CD8-positive, alpha-beta memory T cell (primary cell): ENCODE measurements around the gene MAD2L2. TPM values are rescaled to one million over a fixed set of nuclear protein-coding genes. Genes with fewer than 3 reads are reported as not detected.

Experiments
- CTCF ChIA-PET: fragments of 350-600 bp; sonication (Branson Sonifier 250); formaldehyde crosslinking; loops from one replicate; lab custom pipeline; 2021; ENCODE audit warnings: antibody characterized with exemption; lab: Charles Lee
- POLR2A ChIA-PET: fragments of 350-600 bp; sonication (Branson Sonifier 250); formaldehyde crosslinking; loops from one replicate; lab custom pipeline; 2021; ENCODE audit warnings: antibody characterized with exemption; lab: Charles Lee
- DNase-seq, 5 donors: peaks; one replicate each; pipeline versions ENCODE4 v3.0.0 to v3.0.0-alpha.2; 2020 to 2022; ENCODE audit warnings: mixed read lengths in 1 of 5
- H3K27ac ChIP-seq: one replicate; pipeline ENCODE4 v1.7.0; 2013; ENCODE audit warnings: low read depth, mild to moderate bottlenecking, low read length, moderate library complexity
- H3K27me3 ChIP-seq: 2 replicates; pipeline ENCODE4 v1.7.0; 2013; ENCODE audit warnings: low read length, mild to moderate bottlenecking; ENCODE audit not compliant: insufficient read depth, poor library complexity, severe bottlenecking
- H3K36me3 ChIP-seq: 2 replicates; pipeline ENCODE4 v1.7.0; 2013; ENCODE audit warnings: mild to moderate bottlenecking, low read length, moderate library complexity; ENCODE audit not compliant: insufficient read depth
- H3K4me1 ChIP-seq: 2 replicates; pipeline ENCODE4 v1.7.0; 2013; ENCODE audit warnings: mild to moderate bottlenecking, low read length, moderate library complexity; ENCODE audit not compliant: insufficient read depth
- H3K4me3 ChIP-seq: 2 replicates; pipeline ENCODE4 v1.7.0; 2013; ENCODE audit warnings: mild to moderate bottlenecking, low read length
- H3K9me3 ChIP-seq: 2 replicates; pipeline ENCODE4 v1.7.0; 2013; ENCODE audit warnings: mild to moderate bottlenecking, low read length
- H3K27ac Mint-ChIP-seq, 8 donors: one replicate each; pipeline ENCODE4 v1.8.0; 2020 to 2021; ENCODE audit warnings: mixed read lengths in 8 of 8, mild to moderate bottlenecking in 6 of 8, inconsistent platforms in 3 of 8, moderate library complexity in 3 of 8
- H3K27me3 Mint-ChIP-seq, 2 donors: one replicate each; pipeline ENCODE4 v1.8.0; 2020 to 2021; ENCODE audit warnings: mixed read lengths in 2 of 2, mild to moderate bottlenecking in 1 of 2, moderate library complexity in 1 of 2
- H3K36me3 Mint-ChIP-seq, 3 donors: one replicate each; pipeline ENCODE4 v1.8.0; 2020 to 2021; ENCODE audit warnings: mixed read lengths in 3 of 3, inconsistent platforms in 1 of 3, mild to moderate bottlenecking in 1 of 3
- H3K4me1 Mint-ChIP-seq, 3 donors: one replicate each; pipeline ENCODE4 v1.8.0; 2020 to 2021; ENCODE audit warnings: mixed read lengths in 3 of 3, inconsistent platforms in 1 of 3, mild to moderate bottlenecking in 1 of 3
- H3K4me3 Mint-ChIP-seq, 7 donors: one replicate each; pipeline ENCODE4 v1.8.0; 2020 to 2021; ENCODE audit warnings: mixed read lengths in 7 of 7, mild to moderate bottlenecking in 6 of 7, moderate library complexity in 4 of 7, inconsistent platforms in 2 of 7
- H3K9me3 Mint-ChIP-seq, 5 donors: one replicate each; pipeline ENCODE4 v1.8.0; 2020 to 2022; ENCODE audit warnings: mixed read lengths in 5 of 5, mild to moderate bottlenecking in 3 of 5, moderate library complexity in 2 of 5, inconsistent platforms in 1 of 5
- polyA plus RNA-seq: library from polyadenylated mRNA; unstranded; fragments of 300-500 nt; fragmentation: Illumina TruSeq; gene quantifications from one replicate; pipeline ENCODE4 v1.2.3, GENCODE V29; 2021
- total RNA-seq, 2 experiments: library from RNA; stranded (reverse); gene quantifications; one replicate each; pipeline ENCODE4 v1.2.3, GENCODE V29; 2021

Gene MAD2L2
- total and polyA plus RNA-seq, 3 experiments from 2014 or later, result 57.2 to 66.2 (median 60.1) TPM

- Mint-ChIP-seq H3K4me3 (no peak overlapping the region), H3K27me3 (peaks cover 7 to 47% of the 10 kb centered on the region in 2 donors), H3K36me3 (peaks cover 0 to 1% (median 0%) of the 10 kb centered on the region in 3 donors), H3K9me3 (no peaks in the 10 kb centered on the region), H3K4me1 (peaks cover 0 to 1% (median 0%) of the 10 kb centered on the region in 3 donors), H3K27ac (no peak overlapping the region)
- Histone ChIP-seq H3K27ac (no peak overlapping the region), H3K27me3 (no peaks in the 10 kb centered on the region), H3K4me1 (no peaks in the 10 kb centered on the region), H3K4me3 (no peak overlapping the region), H3K36me3 (no peaks in the 10 kb centered on the region), H3K9me3 (no peaks in the 10 kb centered on the region)
- DNase-seq, result no peak
- POLR2A ChIA-PET, result no interaction called here
- CTCF ChIA-PET, result interaction anchor here (0.5 to 1.8 kb wide), 3 partner anchors 8 to 89 kb away, joined by 3 to 7 read pairs (median 3); no protein-coding TSS in a partner anchor
Measured at GRCh38 chr1:11634365-11635192, 46.4 kb downstream of the MAD2L2 start.

GRCh38 chr1:11629184-11630016 is 51.5 kb downstream of the MAD2L2 start:
- H3K27ac ChIP-seq, result no peak overlapping the region
- no peaks in the 10 kb centered on the region for H3K9me3 Mint-ChIP-seq
- peaks cover 12 to 63% of the 10 kb centered on the region in 2 donors for H3K27me3 Mint-ChIP-seq
- no peak overlapping the region for H3K4me3 ChIP-seq
- H3K4me1 Mint-ChIP-seq, result peaks cover 0 to 1% (median 0%) of the 10 kb centered on the region in 3 donors
- no peak for DNase-seq
- no peaks in the 10 kb centered on the region for H3K4me1 ChIP-seq
- H3K36me3 ChIP-seq, result no peaks in the 10 kb centered on the region
- no peaks in the 10 kb centered on the region for H3K27me3 ChIP-seq
- no peaks in the 10 kb centered on the region for H3K9me3 ChIP-seq
- no peak overlapping the region for H3K27ac Mint-ChIP-seq
- no peaks in the 10 kb centered on the region for H3K36me3 Mint-ChIP-seq
- POLR2A ChIA-PET, result no interaction called here
- no peak overlapping the region for H3K4me3 Mint-ChIP-seq
- CTCF ChIA-PET, result interaction anchor here (1.1 kb wide), 1 partner anchor 13 kb away, joined by 3 read pairs; no protein-coding TSS in a partner anchor

- POLR2A ChIA-PET, result no interaction called here
- H3K4me1 Mint-ChIP-seq, result peaks cover 0 to 1% (median 0%) of the 10 kb centered on the region in 3 donors
- CTCF ChIA-PET, result no interaction called here
Measured at GRCh38 chr1:11628767-11629166, 52.2 kb downstream of the MAD2L2 start.

GRCh38 chr1:11626551-11626950 is 54.4 kb downstream of the MAD2L2 start:
- H3K4me3 ChIP-seq, result no peak overlapping the region
- Mint-ChIP-seq H3K4me3 (no peak overlapping the region), H3K27me3 (peaks cover 17 to 75% of the 10 kb centered on the region in 2 donors), H3K36me3 (no peaks in the 10 kb centered on the region), H3K27ac (no peak overlapping the region), H3K4me1 (peaks cover 0 to 1% (median 0%) of the 10 kb centered on the region in 3 donors), H3K9me3 (no peaks in the 10 kb centered on the region)
- H3K9me3 ChIP-seq, result no peaks in the 10 kb centered on the region
- POLR2A ChIA-PET, result no interaction called here
- no peak for DNase-seq
- no peaks in the 10 kb centered on the region for H3K36me3 ChIP-seq
- H3K27me3 ChIP-seq, result no peaks in the 10 kb centered on the region
- H3K27ac ChIP-seq, result no peak overlapping the region
- no peaks in the 10 kb centered on the region for H3K4me1 ChIP-seq
- CTCF ChIA-PET, result no interaction called here

More at GRCh38 chr1:11628767-11629166, 52.2 kb downstream of the MAD2L2 start:
- peaks cover 12 to 62% of the 10 kb centered on the region in 2 donors for H3K27me3 Mint-ChIP-seq
- H3K27me3 ChIP-seq, result no peaks in the 10 kb centered on the region
- no peak overlapping the region for H3K27ac Mint-ChIP-seq
- H3K36me3 ChIP-seq, result no peaks in the 10 kb centered on the region
- no peaks in the 10 kb centered on the region for H3K9me3 Mint-ChIP-seq
- no peaks in the 10 kb centered on the region for H3K36me3 Mint-ChIP-seq
- H3K4me1 ChIP-seq, result no peaks in the 10 kb centered on the region
- no peak overlapping the region for H3K4me3 ChIP-seq
- H3K4me3 Mint-ChIP-seq, result no peak overlapping the region
- no peak overlapping the region for H3K27ac ChIP-seq
- DNase-seq, result no peak
- H3K9me3 ChIP-seq, result no peaks in the 10 kb centered on the region

Other genes with a start within 250 kb of the MAD2L2 start
- under 1 TPM; 0.35 to 0.42 TPM for gene DISP3, start 202.0 kb downstream of the MAD2L2 start, total RNA-seq
- gene DISP3, start 202.0 kb downstream of the MAD2L2 start, polyA plus RNA-seq, result 0.46 TPM
- gene FBXO2, start 26.7 kb downstream of the MAD2L2 start, total RNA-seq, result 1 to 10 TPM; 1.8 to 2.0 TPM
- gene FBXO2, start 26.7 kb downstream of the MAD2L2 start, polyA plus RNA-seq, result 4.6 TPM
- 10 to 100 TPM; 14.2 to 16.0 TPM for gene FBXO44, start 26.3 kb downstream of the MAD2L2 start, total RNA-seq
- 12.0 TPM for gene FBXO44, start 26.3 kb downstream of the MAD2L2 start, polyA plus RNA-seq
- gene FBXO6, start 16.9 kb downstream of the MAD2L2 start, total RNA-seq, result 1 to 10 TPM; 8.8 to 9.4 TPM
- 30.4 TPM for gene FBXO6, start 16.9 kb downstream of the MAD2L2 start, polyA plus RNA-seq
- gene DRAXIN, start 10.6 kb upstream of the MAD2L2 start, total RNA-seq, result under 1 TPM; 0.09 to 0.11 TPM
- gene DRAXIN, start 10.6 kb upstream of the MAD2L2 start, polyA plus RNA-seq, result 0.12 TPM
- 10 to 100 TPM in 1 of 2 experiments, 1 to 10 TPM in 1; 9.7 to 10.6 TPM for gene AGTRAP, start 55.0 kb upstream of the MAD2L2 start, total RNA-seq
- gene AGTRAP, start 55.0 kb upstream of the MAD2L2 start, polyA plus RNA-seq, result 103 TPM
- not detected for gene C1orf167, start 81.0 kb upstream of the MAD2L2 start, total RNA-seq
- 0.81 TPM for gene C1orf167, start 81.0 kb upstream of the MAD2L2 start, polyA plus RNA-seq
- gene MTHFR, start 124.8 kb upstream of the MAD2L2 start, total RNA-seq, result 10 to 100 TPM; 13.5 to 16.3 TPM
- 10.0 TPM for gene MTHFR, start 124.8 kb upstream of the MAD2L2 start, polyA plus RNA-seq
- 1 to 10 TPM; 8.9 to 9.3 TPM for gene CLCN6, start 125.0 kb upstream of the MAD2L2 start, total RNA-seq
- gene CLCN6, start 125.0 kb upstream of the MAD2L2 start, polyA plus RNA-seq, result 1.7 TPM
- gene NPPA, start 166.6 kb upstream of the MAD2L2 start, total RNA-seq, result not detected
- not detected for gene NPPA, start 166.6 kb upstream of the MAD2L2 start, polyA plus RNA-seq
- not detected for gene NPPB, start 177.8 kb upstream of the MAD2L2 start, total RNA-seq
- gene NPPB, start 177.8 kb upstream of the MAD2L2 start, polyA plus RNA-seq, result not detected
- gene KIAA2013, start 245.3 kb upstream of the MAD2L2 start, total RNA-seq, result 10 to 100 TPM; 31.3 to 33.9 TPM
- gene KIAA2013, start 245.3 kb upstream of the MAD2L2 start, polyA plus RNA-seq, result 63.2 TPM